Measurements from ENCODE around the gene CTSW. TPM values are rescaled to one million over a fixed set of nuclear protein-coding genes. Genes with fewer than 3 reads are reported as not detected.

The CTSW gene
- total RNA-seq, 1 donor from 2014 or later: not detected

DNA sequence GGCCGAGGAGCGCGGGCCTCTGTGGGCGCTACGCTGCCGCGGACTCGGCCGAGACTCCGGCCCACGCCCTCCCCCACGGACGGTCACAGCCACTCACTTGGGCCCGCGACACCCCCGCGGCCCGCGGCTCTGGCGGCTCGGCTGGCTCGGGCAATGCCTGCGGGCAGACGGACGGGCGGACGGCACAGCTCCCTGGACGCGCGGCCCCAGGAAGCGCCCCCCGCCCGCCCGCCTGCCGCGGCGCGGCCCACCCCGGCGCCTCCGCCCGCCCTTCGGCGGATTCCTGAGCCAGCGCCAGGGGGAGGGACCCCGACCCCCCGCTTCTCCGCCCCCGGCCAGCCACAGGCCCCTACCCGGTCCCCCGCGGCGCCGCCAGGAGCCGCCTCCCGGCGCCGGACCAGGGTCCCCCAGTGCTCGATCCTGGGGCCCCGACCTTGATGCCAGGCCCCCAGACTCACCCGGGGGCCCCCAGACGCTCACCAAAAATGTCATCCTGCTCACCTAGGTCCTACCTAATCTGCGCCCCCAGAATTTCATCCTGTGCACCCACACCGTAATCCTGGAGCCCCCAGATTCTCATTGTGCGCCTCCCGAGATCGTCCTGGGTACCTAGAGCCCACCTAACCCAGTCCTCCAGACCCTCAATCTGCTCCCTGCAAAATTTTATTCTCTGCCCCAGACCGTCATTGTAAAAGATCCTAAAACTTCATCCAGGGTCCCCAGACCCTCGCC lies 6.9 kb upstream of the CTSW start, which contains the start of gene EFEMP2:
Gene EFEMP2, minus strand, starts transcription at position 215 of the 732 bp plus-strand sequence. CDS start 446 bp downstream, outside the sequence.
- no peaks in the 10 kb centered on the region for H3K9me3 Mint-ChIP-seq
- H3K27ac Mint-ChIP-seq (ENCODE audit: unreplicated experiment): peak within 1 kb of the TSS; percentile 81
- H3K4me1 Mint-ChIP-seq: peaks cover 31% of the 10 kb centered on the region
- H3K27me3 Mint-ChIP-seq (ENCODE audit: low read depth): peaks cover 4% of the 10 kb centered on the region
- no peak for DNase-seq (ENCODE audit: low read depth, low spot score)
- TF ChIP-seq, protein P1, sequence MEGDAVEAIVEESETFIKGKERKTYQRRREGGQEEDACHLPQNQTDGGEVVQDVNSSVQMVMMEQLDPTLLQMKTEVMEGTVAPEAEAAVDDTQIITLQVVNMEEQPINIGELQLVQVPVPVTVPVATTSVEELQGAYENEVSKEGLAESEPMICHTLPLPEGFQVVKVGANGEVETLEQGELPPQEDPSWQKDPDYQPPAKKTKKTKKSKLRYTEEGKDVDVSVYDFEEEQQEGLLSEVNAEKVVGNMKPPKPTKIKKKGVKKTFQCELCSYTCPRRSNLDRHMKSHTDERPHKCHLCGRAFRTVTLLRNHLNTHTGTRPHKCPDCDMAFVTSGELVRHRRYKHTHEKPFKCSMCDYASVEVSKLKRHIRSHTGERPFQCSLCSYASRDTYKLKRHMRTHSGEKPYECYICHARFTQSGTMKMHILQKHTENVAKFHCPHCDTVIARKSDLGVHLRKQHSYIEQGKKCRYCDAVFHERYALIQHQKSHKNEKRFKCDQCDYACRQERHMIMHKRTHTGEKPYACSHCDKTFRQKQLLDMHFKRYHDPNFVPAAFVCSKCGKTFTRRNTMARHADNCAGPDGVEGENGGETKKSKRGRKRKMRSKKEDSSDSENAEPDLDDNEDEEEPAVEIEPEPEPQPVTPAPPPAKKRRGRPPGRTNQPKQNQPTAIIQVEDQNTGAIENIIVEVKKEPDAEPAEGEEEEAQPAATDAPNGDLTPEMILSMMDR (conservative IDR thresholded peaks at IDR 0.05): no peak
- peak within 1 kb of the TSS; percentile 92 for H3K4me3 Mint-ChIP-seq
- H3K36me3 Mint-ChIP-seq (ENCODE audit: low read depth): no peaks in the 10 kb centered on the region

DNA sequence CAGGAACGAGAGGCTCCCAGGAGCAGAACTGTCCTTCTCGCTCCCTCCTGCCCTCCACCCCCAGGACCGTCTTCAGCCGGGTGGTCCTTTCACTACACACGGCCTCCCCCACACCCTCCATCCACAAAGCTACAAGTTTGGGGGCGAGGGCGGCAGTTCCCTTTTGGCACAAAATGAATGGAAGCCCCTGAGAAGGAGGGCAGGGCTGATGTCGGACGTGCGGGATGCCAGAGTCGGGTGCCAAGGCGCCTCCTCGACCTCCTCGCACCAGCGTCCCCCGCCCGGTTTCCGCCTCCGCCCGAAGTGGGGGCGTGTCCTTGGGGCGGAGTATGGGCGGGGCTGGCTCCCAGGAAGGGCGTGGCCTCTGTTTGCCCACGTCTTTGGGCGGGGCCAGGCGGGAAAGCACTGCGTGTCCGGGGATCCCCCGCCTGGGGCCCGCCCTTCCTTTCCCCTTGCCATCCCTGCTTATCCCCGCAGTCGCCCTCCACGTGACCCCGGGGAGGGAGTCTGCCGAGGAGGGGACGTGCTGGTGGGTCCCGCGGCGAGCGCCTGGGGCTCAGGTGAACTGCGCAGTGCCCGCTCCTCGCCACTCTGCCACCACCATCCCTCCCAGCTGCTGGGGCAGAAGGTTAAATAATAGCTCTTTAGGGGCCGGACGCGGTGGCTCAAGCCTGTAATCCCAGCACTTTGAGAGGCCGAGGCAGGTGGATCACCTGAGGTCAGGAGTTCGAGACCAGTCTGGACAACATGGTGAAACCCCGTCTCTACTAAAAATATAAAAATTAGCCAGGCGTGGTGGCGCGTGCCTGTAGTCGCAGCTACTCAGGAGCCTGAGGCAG lies 6.1 kb upstream of the CTSW start:
- H3K4me1 Mint-ChIP-seq: peaks cover 25% of the 10 kb centered on the region
- peak; percentile 98 for DNase-seq (ENCODE audit: low read depth, low spot score)
- peak overlapping the region; percentile 81 for H3K27ac Mint-ChIP-seq (ENCODE audit: unreplicated experiment)
- H3K27me3 Mint-ChIP-seq (ENCODE audit: low read depth): peaks cover 4% of the 10 kb centered on the region
- no peaks in the 10 kb centered on the region for H3K36me3 Mint-ChIP-seq (ENCODE audit: low read depth)
- H3K9me3 Mint-ChIP-seq: no peaks in the 10 kb centered on the region
- TF ChIP-seq, protein P1 (conservative IDR thresholded peaks at IDR 0.05): no peak
- peak overlapping the region; percentile 92 for H3K4me3 Mint-ChIP-seq

DNA sequence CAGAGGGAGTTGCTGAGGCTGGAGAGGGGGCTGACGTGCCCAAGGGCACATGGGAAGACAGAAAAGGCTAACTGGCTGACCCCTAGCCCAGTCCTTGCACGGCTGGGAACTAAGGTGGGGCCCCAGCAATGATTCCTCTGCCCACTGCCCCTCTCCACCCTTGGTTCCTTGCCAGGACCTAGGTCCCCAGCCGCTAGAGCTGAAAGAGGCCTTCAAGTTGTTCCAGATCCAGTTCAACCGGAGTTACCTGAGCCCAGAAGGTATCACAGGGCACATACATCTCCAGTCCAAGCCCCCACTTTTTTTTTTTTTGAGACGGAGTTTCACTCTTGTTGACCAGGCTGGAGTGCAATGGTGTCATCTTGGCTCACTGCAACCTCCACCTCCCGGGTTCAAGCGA lies 390 bp downstream of the CTSW start:
- no peak for DNase-seq (ENCODE audit: low read depth, low spot score)
- Mint-ChIP-seq H3K36me3 (ENCODE audit: low read depth) (peaks cover 4% of the 10 kb centered on the region), H3K4me1 (peaks cover 6% of the 10 kb centered on the region), H3K27me3 (ENCODE audit: low read depth) (no peaks in the 10 kb centered on the region), H3K27ac (ENCODE audit: unreplicated experiment) (no peak overlapping the region), H3K4me3 (peak overlapping the region; percentile 49), H3K9me3 (no peaks in the 10 kb centered on the region)
- TF ChIP-seq, protein P1 (conservative IDR thresholded peaks at IDR 0.05): no peak

DNA sequence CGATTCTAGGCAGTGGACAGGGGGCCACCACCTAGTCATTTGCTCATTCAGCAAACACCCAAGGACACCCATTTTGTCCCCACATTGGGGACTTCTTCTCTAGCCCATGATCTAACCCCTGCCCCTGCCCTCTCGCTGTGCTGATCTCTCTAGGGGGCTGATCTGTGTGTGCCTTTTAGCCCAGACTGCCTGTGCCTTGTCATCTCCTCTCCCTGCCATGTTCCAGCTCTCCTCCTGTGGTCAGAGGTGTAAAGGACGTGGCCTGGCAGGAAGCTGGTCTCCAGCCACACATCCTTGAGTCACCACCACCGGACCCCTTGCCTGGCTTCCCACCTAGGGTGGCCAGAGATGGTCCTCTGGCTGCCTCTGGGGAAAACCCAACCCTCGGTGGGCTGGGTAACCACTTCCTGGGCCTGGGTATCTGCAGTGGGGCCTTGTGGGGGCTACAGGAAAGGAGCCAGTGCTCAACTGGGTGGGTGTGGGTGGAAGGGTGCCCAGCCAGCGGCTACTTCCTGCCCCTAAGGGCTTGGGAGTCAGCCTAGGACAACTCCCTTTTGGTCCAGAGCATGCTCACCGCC lies 1.3 kb downstream of the CTSW start:
- DNase-seq (ENCODE audit: low read depth, low spot score): no peak
- TF ChIP-seq, protein P1 (conservative IDR thresholded peaks at IDR 0.05): no peak
- Mint-ChIP-seq H3K36me3 (ENCODE audit: low read depth) (peaks cover 4% of the 10 kb centered on the region), H3K4me3 (peak overlapping the region; percentile 62), H3K27ac (ENCODE audit: unreplicated experiment) (no peak overlapping the region), H3K27me3 (ENCODE audit: low read depth) (no peaks in the 10 kb centered on the region), H3K9me3 (no peaks in the 10 kb centered on the region), H3K4me1 (peaks cover 6% of the 10 kb centered on the region)
